WTC11 (cell line): ENCODE results near the gene DMRTB1.

Experiments
- CREB1 ChIP-seq: sonication (generic); formaldehyde crosslinking; IDR thresholded peaks from 2 replicates; pipeline ENCODE4 v1.8.0; 2023; ENCODE audit warnings: mild to moderate bottlenecking, missing genetic modification reagents
- CTCF ChIP-seq: fragments of 200-600 bp; IDR thresholded peaks from 2 replicates; pipeline ENCODE4 v1.8.0; 2022; ENCODE audit warnings: antibody characterized with exemption
- ESRRA ChIP-seq: sonication (generic); formaldehyde crosslinking; IDR thresholded peaks from 2 replicates; pipeline ENCODE4 v1.8.1; 2022; ENCODE audit warnings: mild to moderate bottlenecking, missing genetic modification reagents, borderline replicate concordance
- NR1H2 ChIP-seq: sonication (generic); formaldehyde crosslinking; IDR thresholded peaks from 2 replicates; pipeline ENCODE4 v1.9.0; 2021; ENCODE audit warnings: mild to moderate bottlenecking, moderate library complexity, missing genetic modification reagents
- NR2C2 ChIP-seq: sonication (generic); formaldehyde crosslinking; IDR thresholded peaks from 2 replicates; pipeline ENCODE4 v1.8.0; 2022; ENCODE audit warnings: mild to moderate bottlenecking, missing genetic modification reagents

DNA sequence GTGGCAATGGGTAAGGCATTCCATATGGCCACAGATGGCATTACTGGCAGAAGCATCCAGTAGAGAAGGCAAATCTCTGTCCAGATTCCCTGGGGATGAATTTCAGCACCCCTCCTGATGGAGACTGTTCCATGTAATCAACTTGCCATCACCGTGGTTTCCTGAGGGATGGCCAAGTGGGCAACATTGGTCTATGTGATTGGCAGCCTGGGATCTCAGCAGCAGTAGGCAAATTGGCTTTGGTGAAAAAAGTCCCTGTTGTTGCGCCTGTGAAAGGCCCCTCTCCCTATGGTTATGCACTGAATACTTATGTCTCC is 19.3 kb downstream of the DMRTB1 start:
- TF ChIP-seq NR2C2 (CRISPR knock-in tag) (no peak), CREB1 (no peak), NR1H2 (CRISPR knock-in tag) (no peak), ESRRA (no peak), CTCF (no peak)
